Activated effector memory CD4-positive, alpha-beta T cell treated with Interleukin-2 at 50 U/mL for 16 hours (primary cell): Measurements from ENCODE around the gene DPP7.
"Not testable (repeated sequence)": the region's sequence is repeated elsewhere in the genome, so short reads cannot be mapped to it uniquely, and the experiment has no call there.

Experiments used
- DNase-seq: peaks from one replicate; pipeline ENCODE4 v3.0.0-alpha.2; 2020

The DPP7 gene

GRCh38 chr9:137147793-137148160, 33.2 kb upstream of the DPP7 start:
- no peak for DNase-seq

- DNase-seq, result no peak
These were observed 32.7 kb upstream of the DPP7 start for GRCh38 chr9:137147091-137147792.

- no peak for DNase-seq
These were observed 32.0 kb upstream of the DPP7 start for GRCh38 chr9:137146527-137146918.

GRCh38 chr9:137145731-137146526, 31.4 kb upstream of the DPP7 start:
- DNase-seq, result no peak

- no peak for DNase-seq
These were observed 28.9 kb upstream of the DPP7 start for GRCh38 chr9:137143459-137143858.

- no peak for DNase-seq
These were observed 27.7 kb upstream of the DPP7 start for GRCh38 chr9:137141976-137142936.

GRCh38 chr9:137141050-137141810, 26.7 kb upstream of the DPP7 start:
- no peak for DNase-seq

- DNase-seq, result no peak
These were observed 25.8 kb upstream of the DPP7 start for GRCh38 chr9:137140151-137141012.

GRCh38 chr9:137139468-137140150, 25.1 kb upstream of the DPP7 start:
- DNase-seq, result no peak

GRCh38 chr9:137138722-137139467, 24.4 kb upstream of the DPP7 start, which contains the start of gene GRIN1:
Gene GRIN1, plus strand, starts transcription at chr9:137139154. Its CDS starts 333 bp downstream, at chr9:137139487.
- no peak for DNase-seq

GRCh38 chr9:137138058-137138721, 23.7 kb upstream of the DPP7 start:
- DNase-seq, result no peak

GRCh38 chr9:137136881-137137607, 22.5 kb upstream of the DPP7 start:
- DNase-seq, result no peak

- no peak for DNase-seq
These were observed 21.8 kb upstream of the DPP7 start for GRCh38 chr9:137136261-137136880.

GRCh38 chr9:137135154-137135553, 20.6 kb upstream of the DPP7 start:
- DNase-seq, result not testable (repeated sequence)

GRCh38 chr9:137134191-137134590, 19.7 kb upstream of the DPP7 start:
- no peak for DNase-seq

GRCh38 chr9:137130176-137130755, 15.7 kb upstream of the DPP7 start:
- DNase-seq, result no peak

- peak; percentile 87 for DNase-seq
These were observed 15.1 kb upstream of the DPP7 start for GRCh38 chr9:137129456-137130175.
